GM23338 (cell line): ENCODE data around the gene MBNL1. TPM values are rescaled to one million over a fixed set of nuclear protein-coding genes. Genes with fewer than 3 reads are reported as not detected.
A peak's percentile ranks its signal among the peaks of the same experiment; 100 is the strongest.

Experiments
- ATAC-seq: fragments of 200-7000 bp; cut with Tn5 transposase; 3 replicates; pipeline ENCODE4 v1.9.1; 2020
- DNase-seq: peaks from one replicate; pipeline ENCODE4 v3.0.0-alpha.2; 2015; ENCODE audit warnings: low spot score
- H2AFZ ChIP-seq: fragments of 200-600 bp; sonication (generic); 2 replicates; pipeline ENCODE4 v1.8.0; 2016; ENCODE audit warnings: antibody characterized with exemption, mild to moderate bottlenecking, moderate library complexity
- H3F3A ChIP-seq: fragments of 200-600 bp; sonication (generic); replicated peaks from 2 replicates; pipeline ENCODE4 v1.8.0; 2017; ENCODE audit warnings: antibody characterized with exemption, mixed run types, low read depth
- H3K27ac ChIP-seq: fragments of 200-600 bp; sonication (generic); 2 replicates; pipeline ENCODE4 v1.6.1; 2016; ENCODE audit warnings: low read depth
- H3K27me3 ChIP-seq: fragments of 200-600 bp; sonication (generic); 2 replicates; pipeline ENCODE4 v1.8.0; 2016; ENCODE audit warnings: mild to moderate bottlenecking, mixed run types, moderate library complexity; ENCODE audit not compliant: insufficient read depth
- H3K36me3 ChIP-seq: fragments of 200-600 bp; sonication (generic); 2 replicates; pipeline ENCODE4 v1.8.0; 2016; ENCODE audit warnings: mild to moderate bottlenecking; ENCODE audit not compliant: insufficient read depth
- H3K4me1 ChIP-seq: fragments of 200-600 bp; sonication (generic); 2 replicates; pipeline ENCODE4 v1.8.0; 2016; ENCODE audit warnings: mild to moderate bottlenecking, moderate library complexity; ENCODE audit not compliant: insufficient read depth
- H3K4me2 ChIP-seq: fragments of 200-600 bp; sonication (generic); 2 replicates; pipeline ENCODE4 v1.7.1; 2017; ENCODE audit warnings: mixed run types
- H3K4me3 ChIP-seq: fragments of 200-600 bp; sonication (generic); 2 replicates; pipeline ENCODE4 v1.6.1; 2016; ENCODE audit warnings: mixed run types
- H3K79me2 ChIP-seq: fragments of 200-600 bp; sonication (generic); replicated peaks from 2 replicates; pipeline ENCODE4 v1.8.0; 2017; ENCODE audit warnings: mild to moderate bottlenecking; ENCODE audit not compliant: insufficient read depth
- H3K9me2 ChIP-seq: fragments of 200-600 bp; sonication (generic); 2 replicates; pipeline ENCODE4 v1.8.0; 2017; ENCODE audit not compliant: insufficient read depth
- H4K20me1 ChIP-seq: fragments of 200-600 bp; sonication (generic); replicated peaks from 2 replicates; pipeline ENCODE4 v1.8.0; 2017; ENCODE audit warnings: mild to moderate bottlenecking; ENCODE audit not compliant: insufficient read depth
- H3K27ac Mint-ChIP-seq: 2 replicates; pipeline ENCODE4 v1.8.0; 2020; ENCODE audit warnings: inconsistent platforms, mild to moderate bottlenecking, moderate library complexity, mixed read lengths
- H3K27me3 Mint-ChIP-seq: 3 replicates; pipeline ENCODE4 v1.8.0; 2022; ENCODE audit warnings: low read depth, mild to moderate bottlenecking, moderate library complexity, mixed read lengths, inconsistent platforms; ENCODE audit not compliant: insufficient read depth, poor library complexity
- H3K36me3 Mint-ChIP-seq: 3 replicates; pipeline ENCODE4 v1.8.0; 2021; ENCODE audit warnings: low read depth, mild to moderate bottlenecking, inconsistent platforms, moderate library complexity, mixed read lengths
- H3K4me1 Mint-ChIP-seq: 3 replicates; pipeline ENCODE4 v1.8.0; 2020; ENCODE audit warnings: mild to moderate bottlenecking, inconsistent platforms, mixed read lengths
- H3K4me3 Mint-ChIP-seq: 3 replicates; pipeline ENCODE4 v1.8.0; 2021; ENCODE audit warnings: moderate library complexity, mild to moderate bottlenecking, inconsistent platforms, mixed read lengths
- H3K9me3 Mint-ChIP-seq: 3 replicates; pipeline ENCODE4 v1.8.0; 2020; ENCODE audit warnings: moderate library complexity, mild to moderate bottlenecking, inconsistent platforms, mixed read lengths
- CREB1 ChIP-seq: fragments of 250-450 bp; sonication (Bioruptor Pico); IDR thresholded peaks from 2 replicates; pipeline ENCODE4 v1.5.0; 2020; ENCODE audit warnings: low read depth, mild to moderate bottlenecking, moderate library complexity
- EZH2 ChIP-seq: fragments of 200-600 bp; sonication (generic); IDR thresholded peaks from one replicate; pipeline ENCODE4 v1.8.0; 2017; ENCODE audit warnings: antibody characterized with exemption, mild to moderate bottlenecking, low read depth; ENCODE audit not compliant: unreplicated experiment
- EZH2phosphoT487 ChIP-seq: fragments of 200-600 bp; sonication (generic); IDR thresholded peaks from one replicate; pipeline ENCODE4 v1.8.1; 2018; ENCODE audit warnings: antibody characterized with exemption; ENCODE audit not compliant: unreplicated experiment
- JUNB ChIP-seq: IDR thresholded peaks from one replicate; pipeline ENCODE4 v1.6.1; 2016; ENCODE audit warnings: antibody characterized with exemption; ENCODE audit not compliant: unreplicated experiment
- NANOG ChIP-seq: IDR thresholded peaks from 2 replicates; pipeline ENCODE4 v1.6.1; 2016; ENCODE audit warnings: antibody characterized with exemption, borderline replicate concordance
- POLR2AphosphoS5 ChIP-seq: IDR thresholded peaks from 2 replicates; pipeline ENCODE4 v1.6.1; 2016; ENCODE audit warnings: antibody characterized with exemption, low read depth
- STAT1 ChIP-seq: IDR thresholded peaks from one replicate; pipeline ENCODE4 v1.6.1; 2016; ENCODE audit warnings: antibody characterized with exemption; ENCODE audit not compliant: unreplicated experiment
- ZNF114 ChIP-seq: fragments of 250-450 bp; sonication (Bioruptor Pico); IDR thresholded peaks from 2 replicates; pipeline ENCODE4 v1.5.0; 2020; ENCODE audit warnings: mild to moderate bottlenecking, moderate library complexity
- ZNF331 ChIP-seq: fragments of 250-450 bp; sonication (Bioruptor Pico); IDR thresholded peaks from 2 replicates; pipeline ENCODE4 v1.5.0; 2020; ENCODE audit warnings: low read depth, mild to moderate bottlenecking, moderate library complexity
- polyA plus RNA-seq: library from polyadenylated mRNA; unstranded; fragments of >200 nt; fragmentation: Nextera tagmentation; extraction: Ambion mirVana; gene quantifications from 2 replicates; pipeline ENCODE4 v1.2.1, GENCODE V29; 2016
- total RNA-seq: library from RNA; depleted of rRNA; stranded (reverse); fragments of >200 nt; shearing (Covaris generic); gene quantifications from 2 replicates; pipeline ENCODE4 v1.2.3, GENCODE V29; 2014
- TF ChIP-seq, protein P1 (sequence below): IDR thresholded peaks from one replicate; pipeline ENCODE4 v1.6.1; 2018; ENCODE audit warnings: antibody characterized with exemption; ENCODE audit not compliant: unreplicated experiment
- TF ChIP-seq, protein P2 (sequence below): IDR thresholded peaks from 2 replicates; pipeline ENCODE4 v1.6.1; 2016; ENCODE audit warnings: antibody characterized with exemption
- TF ChIP-seq, protein P3 (sequence below): fragments of 250-450 bp; sonication (Bioruptor Pico); IDR thresholded peaks from 2 replicates; pipeline ENCODE4 v1.5.0; 2020; ENCODE audit warnings: mild to moderate bottlenecking, moderate library complexity
- TF ChIP-seq, protein P4 (sequence below), 2 experiments: fragments of 200-600 bp in 1 of 2; sonication (generic) in 1 of 2; conservative IDR thresholded peaks; 2 replicates each; pipeline versions ENCODE4 v1.5.1 to v1.6.1; 2016 to 2017; ENCODE audit warnings: antibody characterized with exemption in 2 of 2, low read depth in 2 of 2, mild to moderate bottlenecking in 2 of 2, moderate library complexity in 1 of 2

MBNL1 gene
- total and polyA plus RNA-seq, 2 experiments from 2014 or later: 9.4 to 23.2 TPM

- Mint-ChIP-seq H3K36me3 (peaks cover 11% of the 10 kb centered on the region; the same call in 2 of the 3 replicates), H3K27me3 (no peaks in the 10 kb centered on the region), H3K9me3 (no peaks in the 10 kb centered on the region), H3K27ac (no peak overlapping the region), H3K4me3 (no peak overlapping the region), H3K4me1 (peaks cover 6% of the 10 kb centered on the region)
- TF ChIP-seq, protein P1, sequence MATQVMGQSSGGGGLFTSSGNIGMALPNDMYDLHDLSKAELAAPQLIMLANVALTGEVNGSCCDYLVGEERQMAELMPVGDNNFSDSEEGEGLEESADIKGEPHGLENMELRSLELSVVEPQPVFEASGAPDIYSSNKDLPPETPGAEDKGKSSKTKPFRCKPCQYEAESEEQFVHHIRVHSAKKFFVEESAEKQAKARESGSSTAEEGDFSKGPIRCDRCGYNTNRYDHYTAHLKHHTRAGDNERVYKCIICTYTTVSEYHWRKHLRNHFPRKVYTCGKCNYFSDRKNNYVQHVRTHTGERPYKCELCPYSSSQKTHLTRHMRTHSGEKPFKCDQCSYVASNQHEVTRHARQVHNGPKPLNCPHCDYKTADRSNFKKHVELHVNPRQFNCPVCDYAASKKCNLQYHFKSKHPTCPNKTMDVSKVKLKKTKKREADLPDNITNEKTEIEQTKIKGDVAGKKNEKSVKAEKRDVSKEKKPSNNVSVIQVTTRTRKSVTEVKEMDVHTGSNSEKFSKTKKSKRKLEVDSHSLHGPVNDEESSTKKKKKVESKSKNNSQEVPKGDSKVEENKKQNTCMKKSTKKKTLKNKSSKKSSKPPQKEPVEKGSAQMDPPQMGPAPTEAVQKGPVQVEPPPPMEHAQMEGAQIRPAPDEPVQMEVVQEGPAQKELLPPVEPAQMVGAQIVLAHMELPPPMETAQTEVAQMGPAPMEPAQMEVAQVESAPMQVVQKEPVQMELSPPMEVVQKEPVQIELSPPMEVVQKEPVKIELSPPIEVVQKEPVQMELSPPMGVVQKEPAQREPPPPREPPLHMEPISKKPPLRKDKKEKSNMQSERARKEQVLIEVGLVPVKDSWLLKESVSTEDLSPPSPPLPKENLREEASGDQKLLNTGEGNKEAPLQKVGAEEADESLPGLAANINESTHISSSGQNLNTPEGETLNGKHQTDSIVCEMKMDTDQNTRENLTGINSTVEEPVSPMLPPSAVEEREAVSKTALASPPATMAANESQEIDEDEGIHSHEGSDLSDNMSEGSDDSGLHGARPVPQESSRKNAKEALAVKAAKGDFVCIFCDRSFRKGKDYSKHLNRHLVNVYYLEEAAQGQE: no peak
- TF ChIP-seq CREB1 (CRISPR knock-in tag): no peak
- no peak for TF ChIP-seq ZNF331 (CRISPR knock-in tag)
- TF ChIP-seq, protein P2, sequence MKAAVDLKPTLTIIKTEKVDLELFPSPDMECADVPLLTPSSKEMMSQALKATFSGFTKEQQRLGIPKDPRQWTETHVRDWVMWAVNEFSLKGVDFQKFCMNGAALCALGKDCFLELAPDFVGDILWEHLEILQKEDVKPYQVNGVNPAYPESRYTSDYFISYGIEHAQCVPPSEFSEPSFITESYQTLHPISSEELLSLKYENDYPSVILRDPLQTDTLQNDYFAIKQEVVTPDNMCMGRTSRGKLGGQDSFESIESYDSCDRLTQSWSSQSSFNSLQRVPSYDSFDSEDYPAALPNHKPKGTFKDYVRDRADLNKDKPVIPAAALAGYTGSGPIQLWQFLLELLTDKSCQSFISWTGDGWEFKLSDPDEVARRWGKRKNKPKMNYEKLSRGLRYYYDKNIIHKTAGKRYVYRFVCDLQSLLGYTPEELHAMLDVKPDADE: no peak
- TF ChIP-seq JUNB: no peak
- no peak for TF ChIP-seq ZNF114 (CRISPR knock-in tag)
- TF ChIP-seq, protein P3, sequence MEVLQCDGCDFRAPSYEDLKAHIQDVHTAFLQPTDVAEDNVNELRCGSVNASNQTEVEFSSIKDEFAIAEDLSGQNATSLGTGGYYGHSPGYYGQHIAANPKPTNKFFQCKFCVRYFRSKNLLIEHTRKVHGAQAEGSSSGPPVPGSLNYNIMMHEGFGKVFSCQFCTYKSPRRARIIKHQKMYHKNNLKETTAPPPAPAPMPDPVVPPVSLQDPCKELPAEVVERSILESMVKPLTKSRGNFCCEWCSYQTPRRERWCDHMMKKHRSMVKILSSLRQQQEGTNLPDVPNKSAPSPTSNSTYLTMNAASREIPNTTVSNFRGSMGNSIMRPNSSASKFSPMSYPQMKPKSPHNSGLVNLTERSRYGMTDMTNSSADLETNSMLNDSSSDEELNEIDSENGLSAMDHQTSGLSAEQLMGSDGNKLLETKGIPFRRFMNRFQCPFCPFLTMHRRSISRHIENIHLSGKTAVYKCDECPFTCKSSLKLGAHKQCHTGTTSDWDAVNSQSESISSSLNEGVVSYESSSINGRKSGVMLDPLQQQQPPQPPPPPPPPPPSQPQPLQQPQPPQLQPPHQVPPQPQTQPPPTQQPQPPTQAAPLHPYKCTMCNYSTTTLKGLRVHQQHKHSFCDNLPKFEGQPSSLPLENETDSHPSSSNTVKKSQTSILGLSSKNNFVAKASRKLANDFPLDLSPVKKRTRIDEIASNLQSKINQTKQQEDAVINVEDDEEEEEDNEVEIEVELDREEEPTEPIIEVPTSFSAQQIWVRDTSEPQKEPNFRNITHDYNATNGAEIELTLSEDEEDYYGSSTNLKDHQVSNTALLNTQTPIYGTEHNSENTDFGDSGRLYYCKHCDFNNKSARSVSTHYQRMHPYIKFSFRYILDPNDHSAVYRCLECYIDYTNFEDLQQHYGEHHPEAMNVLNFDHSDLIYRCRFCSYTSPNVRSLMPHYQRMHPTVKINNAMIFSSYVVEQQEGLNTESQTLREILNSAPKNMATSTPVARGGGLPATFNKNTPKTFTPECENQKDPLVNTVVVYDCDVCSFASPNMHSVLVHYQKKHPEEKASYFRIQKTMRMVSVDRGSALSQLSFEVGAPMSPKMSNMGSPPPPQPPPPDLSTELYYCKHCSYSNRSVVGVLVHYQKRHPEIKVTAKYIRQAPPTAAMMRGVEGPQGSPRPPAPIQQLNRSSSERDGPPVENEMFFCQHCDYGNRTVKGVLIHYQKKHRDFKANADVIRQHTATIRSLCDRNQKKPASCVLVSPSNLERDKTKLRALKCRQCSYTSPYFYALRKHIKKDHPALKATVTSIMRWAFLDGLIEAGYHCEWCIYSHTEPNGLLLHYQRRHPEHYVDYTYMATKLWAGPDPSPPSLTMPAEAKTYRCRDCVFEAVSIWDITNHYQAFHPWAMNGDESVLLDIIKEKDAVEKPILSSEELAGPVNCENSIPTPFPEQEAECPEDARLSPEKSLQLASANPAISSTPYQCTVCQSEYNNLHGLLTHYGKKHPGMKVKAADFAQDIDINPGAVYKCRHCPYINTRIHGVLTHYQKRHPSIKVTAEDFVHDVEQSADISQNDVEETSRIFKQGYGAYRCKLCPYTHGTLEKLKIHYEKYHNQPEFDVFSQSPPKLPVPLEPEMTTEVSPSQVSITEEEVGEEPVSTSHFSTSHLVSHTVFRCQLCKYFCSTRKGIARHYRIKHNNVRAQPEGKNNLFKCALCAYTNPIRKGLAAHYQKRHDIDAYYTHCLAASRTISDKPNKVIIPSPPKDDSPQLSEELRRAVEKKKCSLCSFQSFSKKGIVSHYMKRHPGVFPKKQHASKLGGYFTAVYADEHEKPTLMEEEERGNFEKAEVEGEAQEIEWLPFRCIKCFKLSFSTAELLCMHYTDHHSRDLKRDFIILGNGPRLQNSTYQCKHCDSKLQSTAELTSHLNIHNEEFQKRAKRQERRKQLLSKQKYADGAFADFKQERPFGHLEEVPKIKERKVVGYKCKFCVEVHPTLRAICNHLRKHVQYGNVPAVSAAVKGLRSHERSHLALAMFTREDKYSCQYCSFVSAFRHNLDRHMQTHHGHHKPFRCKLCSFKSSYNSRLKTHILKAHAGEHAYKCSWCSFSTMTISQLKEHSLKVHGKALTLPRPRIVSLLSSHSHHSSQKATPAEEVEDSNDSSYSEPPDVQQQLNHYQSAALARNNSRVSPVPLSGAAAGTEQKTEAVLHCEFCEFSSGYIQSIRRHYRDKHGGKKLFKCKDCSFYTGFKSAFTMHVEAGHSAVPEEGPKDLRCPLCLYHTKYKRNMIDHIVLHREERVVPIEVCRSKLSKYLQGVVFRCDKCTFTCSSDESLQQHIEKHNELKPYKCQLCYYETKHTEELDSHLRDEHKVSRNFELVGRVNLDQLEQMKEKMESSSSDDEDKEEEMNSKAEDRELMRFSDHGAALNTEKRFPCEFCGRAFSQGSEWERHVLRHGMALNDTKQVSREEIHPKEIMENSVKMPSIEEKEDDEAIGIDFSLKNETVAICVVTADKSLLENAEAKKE: no peak
- TF ChIP-seq EZH2phosphoT487: no peak
- no peak for TF ChIP-seq STAT1
- no peak for TF ChIP-seq POLR2AphosphoS5
- TF ChIP-seq, protein P4, sequence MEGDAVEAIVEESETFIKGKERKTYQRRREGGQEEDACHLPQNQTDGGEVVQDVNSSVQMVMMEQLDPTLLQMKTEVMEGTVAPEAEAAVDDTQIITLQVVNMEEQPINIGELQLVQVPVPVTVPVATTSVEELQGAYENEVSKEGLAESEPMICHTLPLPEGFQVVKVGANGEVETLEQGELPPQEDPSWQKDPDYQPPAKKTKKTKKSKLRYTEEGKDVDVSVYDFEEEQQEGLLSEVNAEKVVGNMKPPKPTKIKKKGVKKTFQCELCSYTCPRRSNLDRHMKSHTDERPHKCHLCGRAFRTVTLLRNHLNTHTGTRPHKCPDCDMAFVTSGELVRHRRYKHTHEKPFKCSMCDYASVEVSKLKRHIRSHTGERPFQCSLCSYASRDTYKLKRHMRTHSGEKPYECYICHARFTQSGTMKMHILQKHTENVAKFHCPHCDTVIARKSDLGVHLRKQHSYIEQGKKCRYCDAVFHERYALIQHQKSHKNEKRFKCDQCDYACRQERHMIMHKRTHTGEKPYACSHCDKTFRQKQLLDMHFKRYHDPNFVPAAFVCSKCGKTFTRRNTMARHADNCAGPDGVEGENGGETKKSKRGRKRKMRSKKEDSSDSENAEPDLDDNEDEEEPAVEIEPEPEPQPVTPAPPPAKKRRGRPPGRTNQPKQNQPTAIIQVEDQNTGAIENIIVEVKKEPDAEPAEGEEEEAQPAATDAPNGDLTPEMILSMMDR (conservative IDR thresholded peaks at IDR 0.05; ENCODE audit: low read depth in 2 of 2): no peak
- no peak for TF ChIP-seq NANOG
- TF ChIP-seq EZH2: no peak
- Histone ChIP-seq H3K4me3 (no peak overlapping the region), H3K79me2 (no peaks in the 10 kb centered on the region), H3K4me2 (no peak overlapping the region), H4K20me1 (no peaks in the 10 kb centered on the region), H2AFZ (no peak overlapping the region), H3K4me1 (0 out of 2 replicates have a peak, but pooled peaks cover 4% of the 10 kb centered on the region), H3K9me2 (no peaks in the 10 kb centered on the region), H3K27ac (no peak overlapping the region), H3K27me3 (no peaks in the 10 kb centered on the region), H3K36me3 (no peaks in the 10 kb centered on the region), H3F3A (no peaks in the 10 kb centered on the region)
- DNase-seq (no peak), ATAC-seq (peak; percentile 46)
Measured at GRCh38 chr3:152460936-152461335, 192.2 kb downstream of the MBNL1 start.
